GM12891 (cell line): ENCODE data around the gene LPAR5.

Experiments used
- PAX5 ChIP-seq: IDR thresholded peaks from 2 replicates; pipeline ENCODE4 v1.6.1; 2011; ENCODE audit warnings: low read length, moderate library complexity, mild to moderate bottlenecking; ENCODE audit not compliant: insufficient read depth, severe bottlenecking
- POLR2A ChIP-seq: IDR thresholded peaks from 2 replicates; pipeline ENCODE4 v1.6.1; 2011; ENCODE audit warnings: low read depth, low read length, control low read depth
- POLR2AphosphoS5 ChIP-seq: IDR thresholded peaks from 2 replicates; pipeline ENCODE4 v1.6.1; 2011; ENCODE audit warnings: low read depth, low read length, control low read depth
- POU2F2 ChIP-seq: IDR thresholded peaks from 2 replicates; pipeline ENCODE4 v1.6.1; 2011; ENCODE audit warnings: low read depth, mild to moderate bottlenecking, control low read depth, low read length, moderate library complexity
- TAF1 ChIP-seq: IDR thresholded peaks from 2 replicates; pipeline ENCODE4 v1.6.1; 2011; ENCODE audit warnings: low read depth, low read length, control low read depth

GRCh38 chr12:6653987-6654386 lies 18.2 kb upstream of the LPAR5 start:
- TF ChIP-seq POU2F2, result no peak
- no peak for TF ChIP-seq POLR2A
- no peak for TF ChIP-seq POLR2AphosphoS5
- no peak for TF ChIP-seq PAX5
- no peak for TF ChIP-seq TAF1
